NCI-H524 (cell line): Measurements from ENCODE around the gene MCHR1.
A peak's percentile ranks its signal among the peaks of the same experiment; 100 is the strongest.

Experiments used
- DNase-seq, 2 experiments: peaks; one replicate each; lab custom pipeline; 2025; lab: John Stamatoyannopoulos, UW

MCHR1 gene

GRCh38 chr22:40723396-40723933 is 44.2 kb downstream of the MCHR1 start:
- no peak for DNase-seq

GRCh38 chr22:40726514-40726913 is 47.2 kb downstream of the MCHR1 start:
- DNase-seq, result no peak

- DNase-seq, result no peak
Observed at GRCh38 chr22:40727070-40727963, 48.0 kb downstream of the MCHR1 start.

- DNase-seq, result no peak
Observed at GRCh38 chr22:40727964-40728615, 48.8 kb downstream of the MCHR1 start.

GRCh38 chr22:40728731-40729189 is 49.5 kb downstream of the MCHR1 start:
- DNase-seq, result peak; percentile 66 to 88

GRCh38 chr22:40729284-40729683 is 50.0 kb downstream of the MCHR1 start:
- no peak for DNase-seq
